Mesothelial cell of epicardium (in vitro differentiated cells): ENCODE results near the gene ITIH4. TPM values are rescaled to one million over a fixed set of nuclear protein-coding genes. Genes with fewer than 3 reads are reported as not detected.

Experiments
- DNase-seq, 2 experiments: peaks; one replicate each; pipeline ENCODE4 v3.0.0; 2021; ENCODE audit warnings: low spot score in 2 of 2; ENCODE audit not compliant: unreplicated experiment in 2 of 2
- H3K27ac Mint-ChIP-seq: 2 replicates; pipeline ENCODE4 v1.8.0; 2021; ENCODE audit warnings: mixed read lengths
- H3K27me3 Mint-ChIP-seq: 2 replicates; pipeline ENCODE4 v1.8.0; 2021; ENCODE audit warnings: low read depth, mixed read lengths
- H3K36me3 Mint-ChIP-seq: 2 replicates; pipeline ENCODE4 v1.8.0; 2021; ENCODE audit warnings: mixed read lengths
- H3K4me1 Mint-ChIP-seq: 2 replicates; pipeline ENCODE4 v1.8.0; 2021; ENCODE audit warnings: mixed read lengths
- H3K4me3 Mint-ChIP-seq: 2 replicates; pipeline ENCODE4 v1.8.0; 2021; ENCODE audit warnings: mild to moderate bottlenecking, moderate library complexity, mixed read lengths
- H3K9me3 Mint-ChIP-seq: 2 replicates; pipeline ENCODE4 v1.8.0; 2021; ENCODE audit warnings: mixed read lengths
- total RNA-seq: library from RNA; stranded (reverse); gene quantifications from 3 replicates; pipeline ENCODE4 v1.2.1, GENCODE V29; 2021
- TF ChIP-seq, protein P1 (sequence below): fragments of 200-600 bp; sonication (generic); IDR thresholded peaks from one replicate; pipeline ENCODE4 v1.5.0; 2021; ENCODE audit warnings: antibody characterized with exemption; ENCODE audit not compliant: unreplicated experiment

ITIH4 gene
- total RNA-seq, 1 donor from 2014 or later, result 13.5 TPM

DNA sequence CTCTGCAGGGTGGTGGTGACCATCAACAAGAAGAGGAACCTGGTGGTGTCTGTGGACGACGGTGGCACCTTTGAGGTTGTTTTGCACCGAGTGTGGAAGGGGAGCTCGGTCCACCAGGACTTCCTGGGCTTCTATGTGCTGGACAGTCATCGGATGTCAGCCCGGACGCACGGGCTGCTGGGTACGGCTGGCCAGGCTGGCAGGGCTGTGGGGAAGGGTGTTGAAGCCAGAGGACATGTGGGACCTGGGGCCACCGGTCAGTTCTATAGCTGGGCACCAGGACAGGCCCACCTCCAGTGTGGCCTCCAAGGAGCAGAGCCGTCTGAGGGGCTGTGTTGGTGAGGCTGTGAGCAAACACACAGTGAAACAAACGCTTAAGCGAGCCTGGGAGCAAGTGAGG is 39.7 kb downstream of the ITIH4 start:
- Mint-ChIP-seq H3K4me1 (no peaks in the 10 kb centered on the region), H3K9me3 (no peaks in the 10 kb centered on the region), H3K4me3 (no peak overlapping the region), H3K27me3 (no peaks in the 10 kb centered on the region), H3K36me3 (no peaks in the 10 kb centered on the region), H3K27ac (no peak overlapping the region)
- DNase-seq, result no peak
- TF ChIP-seq, protein P1, sequence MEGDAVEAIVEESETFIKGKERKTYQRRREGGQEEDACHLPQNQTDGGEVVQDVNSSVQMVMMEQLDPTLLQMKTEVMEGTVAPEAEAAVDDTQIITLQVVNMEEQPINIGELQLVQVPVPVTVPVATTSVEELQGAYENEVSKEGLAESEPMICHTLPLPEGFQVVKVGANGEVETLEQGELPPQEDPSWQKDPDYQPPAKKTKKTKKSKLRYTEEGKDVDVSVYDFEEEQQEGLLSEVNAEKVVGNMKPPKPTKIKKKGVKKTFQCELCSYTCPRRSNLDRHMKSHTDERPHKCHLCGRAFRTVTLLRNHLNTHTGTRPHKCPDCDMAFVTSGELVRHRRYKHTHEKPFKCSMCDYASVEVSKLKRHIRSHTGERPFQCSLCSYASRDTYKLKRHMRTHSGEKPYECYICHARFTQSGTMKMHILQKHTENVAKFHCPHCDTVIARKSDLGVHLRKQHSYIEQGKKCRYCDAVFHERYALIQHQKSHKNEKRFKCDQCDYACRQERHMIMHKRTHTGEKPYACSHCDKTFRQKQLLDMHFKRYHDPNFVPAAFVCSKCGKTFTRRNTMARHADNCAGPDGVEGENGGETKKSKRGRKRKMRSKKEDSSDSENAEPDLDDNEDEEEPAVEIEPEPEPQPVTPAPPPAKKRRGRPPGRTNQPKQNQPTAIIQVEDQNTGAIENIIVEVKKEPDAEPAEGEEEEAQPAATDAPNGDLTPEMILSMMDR, result no peak

DNA sequence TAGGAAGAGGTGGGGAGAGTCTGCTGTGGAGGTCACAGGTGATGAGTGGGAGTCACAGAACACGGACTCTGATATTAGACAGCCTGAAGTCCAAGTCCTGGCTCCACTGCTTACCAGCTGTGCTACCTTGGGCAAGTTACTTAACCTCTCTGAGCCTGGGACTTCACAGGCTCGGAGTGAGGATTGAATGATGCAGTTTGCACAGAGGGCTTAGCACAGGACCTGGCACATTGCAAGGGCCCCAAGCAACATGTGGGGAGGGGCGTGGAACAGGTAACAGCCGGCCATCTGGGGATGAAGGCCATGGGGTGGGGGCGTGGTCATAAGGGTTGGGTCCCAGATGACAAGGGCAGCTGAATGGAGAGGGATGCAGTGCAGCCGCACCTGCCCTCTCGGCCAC is 40.1 kb downstream of the ITIH4 start:
- Mint-ChIP-seq H3K9me3 (no peaks in the 10 kb centered on the region), H3K4me3 (no peak overlapping the region), H3K27ac (no peak overlapping the region), H3K4me1 (no peaks in the 10 kb centered on the region), H3K27me3 (no peaks in the 10 kb centered on the region), H3K36me3 (no peaks in the 10 kb centered on the region)
- TF ChIP-seq, protein P1, result no peak
- DNase-seq, result no peak

DNA sequence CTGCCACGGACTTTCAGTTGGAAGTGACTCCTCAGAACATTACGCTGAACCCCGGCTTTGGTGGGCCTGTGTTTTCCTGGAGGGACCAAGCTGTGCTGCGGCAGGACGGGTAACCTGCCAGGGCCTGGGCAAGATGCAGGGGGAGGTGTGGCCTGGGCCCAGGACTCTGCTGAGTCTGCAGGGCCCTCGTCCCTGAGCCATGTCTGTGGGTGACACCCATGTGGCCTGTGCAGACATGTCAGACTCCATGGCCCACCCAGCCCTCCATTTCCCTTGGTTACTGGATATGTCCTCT is 40.8 kb downstream of the ITIH4 start:
- Mint-ChIP-seq H3K4me1 (no peaks in the 10 kb centered on the region), H3K9me3 (no peaks in the 10 kb centered on the region), H3K27me3 (peaks cover 2% of the 10 kb centered on the region), H3K27ac (no peak overlapping the region), H3K36me3 (no peaks in the 10 kb centered on the region), H3K4me3 (no peak overlapping the region)
- no peak for DNase-seq
- TF ChIP-seq, protein P1, result no peak

DNA sequence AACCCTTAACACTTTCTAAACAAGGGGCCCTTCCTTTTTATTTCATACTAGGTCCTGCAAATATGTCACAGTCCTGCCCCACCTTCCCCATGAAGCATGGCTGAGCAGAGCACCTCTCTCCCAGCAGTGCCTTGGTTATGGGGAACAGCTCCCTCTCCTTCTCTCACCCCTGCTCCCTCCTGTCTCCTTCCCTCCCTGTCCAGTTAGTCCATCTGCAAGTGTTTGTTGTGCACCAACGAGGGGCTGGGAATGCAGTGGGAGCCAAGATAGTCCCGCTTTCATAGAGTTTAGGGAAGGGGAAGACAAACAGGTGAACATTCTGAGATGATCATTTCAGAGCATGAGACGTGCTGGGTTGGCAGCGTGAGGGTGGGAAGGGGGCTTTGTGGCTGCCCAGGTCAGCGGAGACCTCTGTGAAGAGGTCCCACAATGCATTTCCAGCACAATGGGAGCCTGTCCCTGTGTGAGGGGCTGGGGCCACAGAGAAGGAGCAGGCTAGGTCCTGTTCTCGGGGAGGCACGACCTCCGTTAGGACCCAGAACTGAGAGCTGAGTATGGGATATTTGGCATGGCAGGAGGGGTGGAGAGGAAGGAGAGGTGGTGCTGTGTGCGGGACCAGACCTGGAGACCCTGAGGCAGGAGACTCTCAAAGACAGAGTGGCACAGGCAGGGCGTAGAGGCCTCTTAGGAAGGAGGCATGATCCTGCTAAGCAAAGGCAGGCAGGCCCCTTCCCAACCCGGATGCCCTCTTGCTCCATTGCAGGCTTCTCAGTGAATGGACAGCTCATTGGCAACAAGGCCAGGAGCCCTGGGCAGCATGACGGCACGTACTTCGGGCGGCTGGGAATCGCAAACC is 41.4 kb downstream of the ITIH4 start:
- Mint-ChIP-seq H3K27ac (no peak overlapping the region), H3K27me3 (peaks cover 3% of the 10 kb centered on the region), H3K36me3 (no peaks in the 10 kb centered on the region), H3K4me1 (no peaks in the 10 kb centered on the region), H3K9me3 (no peaks in the 10 kb centered on the region), H3K4me3 (no peak overlapping the region)
- TF ChIP-seq, protein P1, result no peak
- DNase-seq, result no peak

DNA sequence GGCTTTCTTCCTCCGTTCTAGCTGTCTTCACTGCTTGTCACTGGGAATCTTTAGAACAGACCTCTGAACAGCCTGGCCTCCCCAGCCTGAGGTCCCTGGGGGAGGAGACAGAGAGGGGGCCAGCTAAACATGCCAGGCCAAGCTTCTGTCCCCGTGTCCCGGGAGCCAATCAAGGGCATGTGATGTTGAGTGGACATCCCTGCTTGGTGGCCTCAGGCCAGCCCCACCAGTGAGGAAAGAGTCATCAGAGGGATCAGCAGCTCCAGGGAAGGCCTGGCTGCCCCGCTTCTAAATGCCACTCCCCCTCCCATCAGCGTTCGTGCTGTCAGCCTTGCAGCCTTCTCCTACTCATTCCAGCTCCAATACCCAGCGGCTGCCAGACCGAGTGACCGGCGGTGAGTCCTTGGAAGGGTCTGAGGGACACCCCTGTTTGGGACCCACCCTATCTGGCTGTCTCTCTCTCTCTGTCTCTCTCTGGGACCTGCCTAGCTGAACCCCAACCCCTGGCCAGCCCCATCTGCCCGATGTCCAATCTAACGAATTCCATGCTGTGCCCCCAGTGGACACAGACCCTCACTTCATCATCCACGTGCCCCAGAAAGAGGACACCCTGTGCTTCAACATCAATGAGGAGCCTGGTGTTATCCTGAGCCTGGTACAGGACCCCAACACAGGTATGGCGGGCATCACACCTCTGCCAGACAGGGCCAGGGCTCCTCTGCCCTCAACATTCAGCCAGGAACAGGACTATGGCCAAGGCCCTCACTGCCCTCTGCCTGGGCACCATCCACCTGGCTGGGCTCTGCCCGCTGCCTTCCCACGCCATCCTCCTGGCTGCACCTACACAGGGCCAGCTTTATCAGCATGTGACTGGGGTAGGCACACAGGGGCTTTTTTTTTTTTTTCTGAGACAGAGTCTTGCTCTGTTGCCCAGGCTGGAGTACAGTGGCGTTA is 42.5 kb downstream of the ITIH4 start:
- Mint-ChIP-seq H3K4me1 (no peaks in the 10 kb centered on the region), H3K27ac (no peak overlapping the region), H3K27me3 (peaks cover 12% of the 10 kb centered on the region), H3K36me3 (no peaks in the 10 kb centered on the region), H3K4me3 (no peak overlapping the region), H3K9me3 (no peaks in the 10 kb centered on the region)
- DNase-seq, result no peak
- TF ChIP-seq, protein P1, result no peak
